A673 (cell line): ENCODE results near the gene EPHX1. TPM values are rescaled to one million over a fixed set of nuclear protein-coding genes. Genes with fewer than 3 reads are reported as not detected.

Experiments
- BruUV-seq: library from RNA; stranded (reverse); fragments of 400-500 nt; replicated peaks from 2 replicates; lab custom pipeline; 2021; lab: Mats Ljungman, UMichigan
- CTCF ChIA-PET: fragments of 300-600 bp; sonication (Branson Sonifier 250); formaldehyde crosslinking; loops from one replicate; lab custom pipeline; 2022; ENCODE audit warnings: antibody characterized with exemption; lab: Charles Lee
- POLR2A ChIA-PET: fragments of 300-600 bp; sonication (Branson Sonifier 250); formaldehyde crosslinking; loops from one replicate; lab custom pipeline; 2022; ENCODE audit warnings: antibody characterized with exemption; ENCODE audit not compliant: low non-redundant PET; lab: Charles Lee
- DNase-seq: peaks from one replicate; pipeline ENCODE4 v3.0.0-alpha.2; 2015; ENCODE audit warnings: low spot score
- H3K27ac ChIP-seq: fragments of 200-600 bp; sonication (generic); 2 replicates; pipeline ENCODE4 v1.5.1; 2016; ENCODE audit warnings: mixed run types, low read depth, mild to moderate bottlenecking, mixed read lengths, antibody characterized with exemption, low read length; ENCODE audit not compliant: poor library complexity, severe bottlenecking
- H3K27me3 ChIP-seq: fragments of 200-600 bp; sonication (generic); replicated peaks from 2 replicates; pipeline ENCODE4 v1.6.1; 2017; ENCODE audit warnings: mixed run types, low read depth, mild to moderate bottlenecking, mixed read lengths, antibody characterized with exemption, low read length; ENCODE audit not compliant: insufficient read depth, poor library complexity
- H3K36me3 ChIP-seq: fragments of 200-600 bp; sonication (generic); 2 replicates; pipeline ENCODE4 v1.6.1; 2016; ENCODE audit warnings: mixed run types, mild to moderate bottlenecking, mixed read lengths, antibody characterized with exemption, low read length; ENCODE audit not compliant: insufficient read depth, poor library complexity, severe bottlenecking
- H3K4me1 ChIP-seq: fragments of 200-600 bp; sonication (generic); 2 replicates; pipeline ENCODE4 v1.6.1; 2017; ENCODE audit warnings: mixed run types, mild to moderate bottlenecking, mixed read lengths, antibody characterized with exemption, low read length; ENCODE audit not compliant: insufficient read depth, poor library complexity, severe bottlenecking
- H3K4me3 ChIP-seq: fragments of 200-600 bp; sonication (generic); 2 replicates; pipeline ENCODE4 v1.5.1; 2016; ENCODE audit warnings: low read depth, mixed run types, mild to moderate bottlenecking, mixed read lengths, low read length; ENCODE audit not compliant: poor library complexity, severe bottlenecking
- H3K9me3 ChIP-seq: fragments of 200-600 bp; sonication (generic); 2 replicates; pipeline ENCODE4 v1.6.1; 2016; ENCODE audit warnings: mixed run types, low read depth, mild to moderate bottlenecking, mixed read lengths, antibody characterized with exemption, low read length; ENCODE audit not compliant: poor library complexity, severe bottlenecking
- EZH2 ChIP-seq: fragments of 200-600 bp; sonication (generic); IDR thresholded peaks from 2 replicates; pipeline ENCODE4 v1.6.1; 2017; ENCODE audit warnings: borderline replicate concordance, low read depth, mild to moderate bottlenecking, mixed read lengths, antibody characterized with exemption, low read length; ENCODE audit not compliant: poor library complexity, severe bottlenecking
- intact Hi-C: fragments of 100-400 bp; cut with micrococcal nuclease; formaldehyde crosslinking; loops from one replicate; pipeline ENCODE4 v1.10.0; 2022; ENCODE audit not compliant: unreplicated experiment
- total RNA-seq: library from RNA; stranded (reverse); gene quantifications from 2 replicates; pipeline ENCODE4 v1.2.3, GENCODE V29; 2021
- TF ChIP-seq, protein P1 (sequence below): fragments of 300-800, 200-600 bp; sonication (generic); conservative IDR thresholded peaks from 2 replicates; pipeline ENCODE4 v1.5.1; 2017; ENCODE audit warnings: low read depth, mild to moderate bottlenecking, antibody characterized with exemption, low read length, moderate library complexity, mixed read lengths

EPHX1 gene
- total RNA-seq, 1 experiment from 2014 or later: 22.4 TPM

DNA sequence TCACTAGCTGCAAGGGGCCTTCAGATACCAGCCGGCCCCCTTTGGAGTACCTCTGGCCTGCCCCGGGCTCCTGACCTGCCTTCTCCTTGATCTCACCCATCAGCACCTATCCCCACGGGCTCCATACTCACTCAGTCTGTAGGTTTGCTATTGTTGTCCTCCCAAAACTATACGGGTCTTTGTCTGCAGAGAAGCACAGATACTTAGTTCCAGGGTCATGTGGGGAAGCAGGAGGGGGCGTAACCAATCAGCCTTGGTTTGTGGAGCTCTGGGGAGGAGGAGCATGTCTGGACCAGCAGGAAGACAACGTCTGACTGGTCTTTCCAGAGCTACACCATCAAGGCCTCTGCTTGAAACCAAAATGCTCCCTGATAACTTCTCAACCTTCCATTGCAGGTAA, 57.1 kb downstream of the EPHX1 start:
- Histone ChIP-seq H3K27ac (peak overlapping the region; percentile 60), H3K27me3 (no peaks in the 10 kb centered on the region), H3K9me3 (no peaks in the 10 kb centered on the region), H3K36me3 (peaks cover 3% of the 10 kb centered on the region), H3K4me1 (peaks cover 7% of the 10 kb centered on the region), H3K4me3 (no peak overlapping the region)
- no peak for DNase-seq
- no TSS peak for BruUV-seq
- TF ChIP-seq, protein P1, sequence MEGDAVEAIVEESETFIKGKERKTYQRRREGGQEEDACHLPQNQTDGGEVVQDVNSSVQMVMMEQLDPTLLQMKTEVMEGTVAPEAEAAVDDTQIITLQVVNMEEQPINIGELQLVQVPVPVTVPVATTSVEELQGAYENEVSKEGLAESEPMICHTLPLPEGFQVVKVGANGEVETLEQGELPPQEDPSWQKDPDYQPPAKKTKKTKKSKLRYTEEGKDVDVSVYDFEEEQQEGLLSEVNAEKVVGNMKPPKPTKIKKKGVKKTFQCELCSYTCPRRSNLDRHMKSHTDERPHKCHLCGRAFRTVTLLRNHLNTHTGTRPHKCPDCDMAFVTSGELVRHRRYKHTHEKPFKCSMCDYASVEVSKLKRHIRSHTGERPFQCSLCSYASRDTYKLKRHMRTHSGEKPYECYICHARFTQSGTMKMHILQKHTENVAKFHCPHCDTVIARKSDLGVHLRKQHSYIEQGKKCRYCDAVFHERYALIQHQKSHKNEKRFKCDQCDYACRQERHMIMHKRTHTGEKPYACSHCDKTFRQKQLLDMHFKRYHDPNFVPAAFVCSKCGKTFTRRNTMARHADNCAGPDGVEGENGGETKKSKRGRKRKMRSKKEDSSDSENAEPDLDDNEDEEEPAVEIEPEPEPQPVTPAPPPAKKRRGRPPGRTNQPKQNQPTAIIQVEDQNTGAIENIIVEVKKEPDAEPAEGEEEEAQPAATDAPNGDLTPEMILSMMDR: no peak
- TF ChIP-seq EZH2: no peak
- POLR2A ChIA-PET: no interaction called here
- intact Hi-C loops: no loop called here
- CTCF ChIA-PET: no interaction called here

DNA sequence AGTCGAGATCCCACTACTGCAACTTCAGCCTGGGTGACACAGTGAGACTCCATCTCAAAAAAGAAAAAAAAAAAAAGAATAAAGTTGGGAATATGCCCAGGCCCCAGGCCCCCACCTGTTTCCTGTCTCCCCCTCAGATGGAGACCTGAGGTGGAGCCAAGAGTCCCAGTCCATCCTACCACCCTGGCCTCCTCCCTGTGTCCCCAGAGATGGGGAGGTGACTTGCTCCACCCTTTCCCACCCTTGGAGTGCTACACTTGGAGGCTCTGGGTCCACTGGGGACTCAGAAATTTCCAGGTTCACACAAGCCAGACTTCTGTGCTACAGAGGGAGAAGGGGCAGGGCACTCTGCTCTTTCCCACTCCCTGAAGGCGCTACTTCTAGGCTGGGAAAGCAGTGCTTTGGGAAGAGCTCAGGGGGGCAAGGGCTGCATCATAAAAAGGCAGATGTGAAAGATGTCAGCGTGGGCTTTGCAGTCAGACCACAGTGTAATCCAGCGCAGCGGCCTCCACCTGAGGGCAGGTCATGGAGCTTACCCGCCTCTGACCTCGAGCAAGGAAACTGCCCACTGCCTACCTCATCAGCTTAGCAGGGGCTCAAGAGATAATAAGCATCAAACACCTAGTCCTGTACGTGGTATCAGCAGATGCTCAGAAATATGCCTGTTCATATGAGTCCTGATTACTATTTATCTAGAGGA, 58.9 kb downstream of the EPHX1 start:
- DNase-seq: no peak
- intact Hi-C loops: no loop called here
- no TSS peak for BruUV-seq
- ChIA-PET POLR2A (no interaction called here), CTCF (no interaction called here)
- Histone ChIP-seq H3K27ac (no peak overlapping the region), H3K4me1 (peaks cover 7% of the 10 kb centered on the region), H3K36me3 (peaks cover 3% of the 10 kb centered on the region), H3K9me3 (no peaks in the 10 kb centered on the region), H3K27me3 (no peaks in the 10 kb centered on the region), H3K4me3 (no peak overlapping the region)
- TF ChIP-seq, protein P1: no peak
- no peak for TF ChIP-seq EZH2

DNA sequence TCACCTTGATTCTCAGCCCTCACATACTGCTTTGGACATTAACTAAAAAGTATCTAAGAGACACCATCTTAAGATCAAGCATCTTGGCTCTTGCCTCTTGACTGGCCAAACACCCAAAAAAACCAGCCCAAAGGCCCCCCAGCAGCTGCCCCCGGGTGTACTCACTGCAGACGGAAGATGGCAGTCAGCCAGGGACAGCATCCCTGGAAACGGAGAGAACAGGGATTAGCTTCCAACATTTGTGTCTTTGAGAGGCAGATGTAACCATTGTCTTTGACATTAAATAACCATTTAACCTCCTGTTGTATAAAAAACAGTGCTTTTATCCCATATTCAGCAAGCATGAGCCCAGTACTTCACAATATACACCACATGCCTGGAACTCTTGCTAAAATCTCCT, 61.0 kb downstream of the EPHX1 start:
- TF ChIP-seq, protein P1: no peak
- TF ChIP-seq EZH2: no peak
- Histone ChIP-seq H3K9me3 (no peaks in the 10 kb centered on the region), H3K27me3 (no peaks in the 10 kb centered on the region), H3K4me1 (peaks cover 6% of the 10 kb centered on the region), H3K27ac (no peak overlapping the region), H3K36me3 (peaks cover 4% of the 10 kb centered on the region), H3K4me3 (no peak overlapping the region)
- DNase-seq: no peak
- BruUV-seq: no TSS peak
- ChIA-PET CTCF (no interaction called here), POLR2A (no interaction called here)
- intact Hi-C loops: no loop called here
